ENCODE data around the gene BTBD6.

BTBD6 gene

GRCh38 chr14:105228562-105228961 lies 19.8 kb upstream of the BTBD6 start:
- DNase-seq (ENCODE audit: low read depth) = no peak
- TF ChIP-seq, protein P1, sequence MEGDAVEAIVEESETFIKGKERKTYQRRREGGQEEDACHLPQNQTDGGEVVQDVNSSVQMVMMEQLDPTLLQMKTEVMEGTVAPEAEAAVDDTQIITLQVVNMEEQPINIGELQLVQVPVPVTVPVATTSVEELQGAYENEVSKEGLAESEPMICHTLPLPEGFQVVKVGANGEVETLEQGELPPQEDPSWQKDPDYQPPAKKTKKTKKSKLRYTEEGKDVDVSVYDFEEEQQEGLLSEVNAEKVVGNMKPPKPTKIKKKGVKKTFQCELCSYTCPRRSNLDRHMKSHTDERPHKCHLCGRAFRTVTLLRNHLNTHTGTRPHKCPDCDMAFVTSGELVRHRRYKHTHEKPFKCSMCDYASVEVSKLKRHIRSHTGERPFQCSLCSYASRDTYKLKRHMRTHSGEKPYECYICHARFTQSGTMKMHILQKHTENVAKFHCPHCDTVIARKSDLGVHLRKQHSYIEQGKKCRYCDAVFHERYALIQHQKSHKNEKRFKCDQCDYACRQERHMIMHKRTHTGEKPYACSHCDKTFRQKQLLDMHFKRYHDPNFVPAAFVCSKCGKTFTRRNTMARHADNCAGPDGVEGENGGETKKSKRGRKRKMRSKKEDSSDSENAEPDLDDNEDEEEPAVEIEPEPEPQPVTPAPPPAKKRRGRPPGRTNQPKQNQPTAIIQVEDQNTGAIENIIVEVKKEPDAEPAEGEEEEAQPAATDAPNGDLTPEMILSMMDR (conservative IDR thresholded peaks at IDR 0.05; ENCODE audit: low read length) = no peak
- H3K4me3 ChIP-seq (ENCODE audit: low read length) = no peak overlapping the region

GRCh38 chr14:105229099-105229655 lies 19.2 kb upstream of the BTBD6 start:
- no peak overlapping the region for H3K4me3 ChIP-seq (ENCODE audit: low read length)
- TF ChIP-seq, protein P1 (conservative IDR thresholded peaks at IDR 0.05; ENCODE audit: low read length) = no peak
- no peak for DNase-seq (ENCODE audit: low read depth)

GRCh38 chr14:105240811-105241576 lies 7.3 kb upstream of the BTBD6 start:
- H3K4me3 ChIP-seq (ENCODE audit: low read length) = no peak overlapping the region

DNA sequence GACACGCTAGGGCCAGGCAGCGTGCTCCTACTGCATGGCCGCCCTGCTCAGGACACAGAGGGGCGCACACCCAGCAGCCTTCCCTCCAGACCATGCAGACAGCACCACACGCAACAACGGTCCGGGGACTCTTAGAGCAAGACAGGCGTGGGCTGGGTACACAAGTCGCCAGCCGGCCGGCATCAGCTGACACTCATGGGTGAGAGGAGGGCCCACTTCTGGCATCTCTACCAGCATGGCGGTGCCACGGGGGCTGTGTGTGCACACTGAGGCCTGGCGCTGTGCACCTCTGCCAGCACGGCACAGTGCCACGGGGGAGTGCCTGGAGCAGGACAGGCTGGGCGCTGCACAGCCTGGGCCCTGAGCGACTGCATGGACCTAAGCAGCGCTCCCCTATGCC lies 6.7 kb upstream of the BTBD6 start:
- H3K4me3 ChIP-seq (ENCODE audit: low read length) = no peak overlapping the region
- TF ChIP-seq, protein P1 (conservative IDR thresholded peaks at IDR 0.05; ENCODE audit: low read length) = no peak
- no peak for DNase-seq (ENCODE audit: low read depth)

More at GRCh38 chr14:105240811-105241576, 7.3 kb upstream of the BTBD6 start:
- TF ChIP-seq, protein P1 (conservative IDR thresholded peaks at IDR 0.05; ENCODE audit: low read length) = no peak
- DNase-seq (ENCODE audit: low read depth) = no peak

DNA sequence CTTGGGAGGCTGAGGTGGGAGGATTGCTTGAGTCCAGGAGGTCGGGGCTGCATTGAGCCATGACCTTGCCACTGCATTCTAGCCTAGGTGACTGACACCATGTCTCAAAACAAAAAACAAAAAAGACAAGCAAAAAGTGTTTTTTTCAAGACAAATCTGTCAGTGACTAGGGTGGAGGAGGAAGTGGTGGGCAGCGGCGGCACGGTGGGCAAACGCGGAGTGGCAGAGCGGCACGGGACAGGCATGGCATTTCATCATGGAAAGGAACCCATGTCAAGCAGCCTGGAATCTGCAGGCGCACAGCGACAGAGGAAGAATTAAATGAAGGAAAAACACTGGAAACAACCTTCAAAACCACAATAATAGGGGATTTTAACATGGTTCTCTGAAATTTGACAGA lies 4.0 kb upstream of the BTBD6 start:
- DNase-seq (ENCODE audit: low read depth) = no peak
- TF ChIP-seq, protein P1 (conservative IDR thresholded peaks at IDR 0.05; ENCODE audit: low read length) = no peak
- no peak overlapping the region for H3K4me3 ChIP-seq (ENCODE audit: low read length)

GRCh38 chr14:105247026-105247425 lies 1.3 kb upstream of the BTBD6 start:
- DNase-seq (ENCODE audit: low read depth) = no peak
- H3K4me3 ChIP-seq (ENCODE audit: low read length) = no peak overlapping the region
- TF ChIP-seq, protein P1 (conservative IDR thresholded peaks at IDR 0.05; ENCODE audit: low read length) = no peak

All from AG10803 (cell line).